ENCODE measurements around the gene ZNF546.
"Not testable (repeated sequence)": the region's sequence is repeated elsewhere in the genome, so short reads cannot be mapped to it uniquely, and the experiment has no call there.

The ZNF546 gene

DNA sequence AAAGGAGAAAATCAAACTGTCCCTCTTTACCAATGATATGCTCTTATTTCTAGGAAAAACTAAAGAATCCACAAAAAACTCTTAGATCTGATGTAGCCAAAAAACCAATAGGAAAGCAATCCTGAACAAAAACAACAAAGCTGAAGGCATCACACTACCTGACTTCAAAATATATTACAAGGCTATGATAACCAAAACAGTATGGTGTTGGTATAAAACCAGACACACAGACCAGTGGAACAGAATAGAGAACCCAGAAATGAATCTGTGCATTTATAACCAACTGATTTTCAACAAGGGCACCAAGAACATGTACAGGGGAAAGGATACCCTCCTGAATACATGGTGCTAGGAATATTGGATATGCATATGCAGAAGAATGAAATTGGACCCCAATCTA, 9.7 kb upstream of the ZNF546 start:
- DNase-seq: no peak

DNA sequence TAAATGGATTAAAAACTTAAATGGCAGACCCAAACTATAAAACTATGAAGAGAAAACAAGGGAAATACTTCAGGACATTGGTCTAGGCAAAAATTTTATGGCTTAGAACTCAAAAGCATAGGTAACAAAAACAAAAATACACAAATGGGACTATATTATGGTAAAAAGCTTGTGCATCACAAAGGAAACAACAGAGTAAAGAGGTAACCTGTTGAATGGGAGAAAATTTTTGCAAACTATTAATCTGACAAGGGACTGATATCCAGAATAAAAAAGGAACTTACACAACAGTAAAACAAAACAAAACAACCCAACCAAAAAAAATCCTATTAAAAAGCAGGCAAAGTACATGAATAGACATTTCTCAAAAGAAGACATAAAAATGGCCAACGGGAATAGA, 9.3 kb upstream of the ZNF546 start:
- DNase-seq: no peak

DNA sequence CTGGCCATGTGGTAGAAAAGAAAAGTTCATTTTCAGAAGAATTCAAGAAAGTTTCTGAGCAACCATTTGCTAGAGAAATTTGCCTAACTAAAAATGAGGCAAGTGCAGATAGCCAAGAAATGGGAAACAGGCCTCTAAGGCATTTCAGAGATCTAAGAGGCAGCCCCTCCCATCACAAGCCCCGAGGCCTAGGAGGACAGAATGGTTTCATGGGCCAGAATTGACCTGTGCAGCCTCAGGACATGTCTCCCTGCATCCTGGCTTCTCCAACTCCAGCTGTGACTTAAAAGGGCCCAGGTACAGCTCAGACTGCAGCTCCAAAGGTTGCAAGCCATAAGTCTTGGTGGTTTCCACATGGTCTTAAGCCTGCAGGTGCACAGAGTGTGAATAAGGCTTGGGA, 3.3 kb upstream of the ZNF546 start:
- no peak for DNase-seq

DNA sequence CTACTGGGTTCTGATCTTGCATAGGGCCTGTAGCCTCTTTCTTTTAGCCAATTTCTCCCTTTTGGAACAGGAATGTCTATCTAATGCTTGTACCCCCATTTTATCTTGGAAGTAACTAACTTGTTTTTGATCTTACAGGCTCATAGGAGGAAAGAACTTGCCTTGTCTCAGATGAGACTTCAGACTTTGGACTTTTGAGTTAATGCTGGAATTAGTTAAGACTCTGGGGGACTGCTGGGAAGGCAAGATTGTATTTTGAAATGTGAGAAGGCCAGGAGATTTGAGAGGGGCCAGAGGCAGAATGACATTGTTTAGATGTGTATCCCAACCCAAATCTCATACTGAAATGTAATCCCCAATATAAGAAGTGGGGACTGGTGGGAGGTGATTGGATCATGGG, 2.5 kb upstream of the ZNF546 start:
- DNase-seq: no peak

DNA sequence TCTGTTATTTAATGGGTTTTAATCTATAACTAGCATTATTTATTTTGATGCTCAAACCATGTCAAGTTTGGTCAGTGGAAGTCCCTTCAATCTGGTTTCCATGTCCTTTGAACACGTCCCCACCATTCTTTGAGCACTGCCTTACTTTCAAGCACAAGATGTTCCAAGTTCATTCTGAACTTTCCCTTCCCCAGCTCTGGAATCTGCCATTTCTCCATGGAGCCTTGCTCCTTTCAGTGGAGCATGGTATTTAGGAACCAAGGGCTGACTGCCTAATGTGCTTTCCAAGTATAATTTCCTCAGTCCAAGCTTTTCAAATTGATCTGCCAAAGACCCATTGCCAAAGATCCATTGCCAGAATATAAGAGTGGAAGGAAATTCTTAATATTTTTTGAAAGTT, 1.1 kb upstream of the ZNF546 start:
- no peak for DNase-seq

DNA sequence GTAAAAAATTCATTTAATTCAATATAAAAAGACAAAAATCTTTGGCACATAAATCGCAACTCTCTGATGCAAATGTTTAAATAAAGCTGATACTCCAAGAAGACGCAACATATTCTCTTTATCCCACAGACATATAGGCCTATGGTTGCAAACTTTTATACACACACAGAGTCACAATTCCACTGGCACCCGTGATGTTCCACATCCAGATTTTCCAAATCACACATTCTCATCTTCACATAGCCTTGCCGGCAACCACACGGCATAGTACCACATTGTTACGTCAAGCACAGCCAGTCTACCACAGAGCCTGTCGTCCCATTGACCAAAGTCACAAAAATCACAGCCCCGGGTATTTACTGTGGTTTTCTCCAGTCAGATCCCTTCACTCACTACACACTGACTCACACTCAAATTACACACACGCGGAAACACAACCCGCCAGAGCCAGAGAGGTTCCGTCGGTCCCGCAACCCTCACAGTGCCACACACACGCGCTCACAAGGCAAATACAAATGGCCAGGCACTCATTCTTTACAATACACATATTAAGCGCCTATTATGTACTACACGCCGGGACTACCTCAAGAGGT, 546 bp upstream of the ZNF546 start:
- peak; percentile 18 for DNase-seq

DNA sequence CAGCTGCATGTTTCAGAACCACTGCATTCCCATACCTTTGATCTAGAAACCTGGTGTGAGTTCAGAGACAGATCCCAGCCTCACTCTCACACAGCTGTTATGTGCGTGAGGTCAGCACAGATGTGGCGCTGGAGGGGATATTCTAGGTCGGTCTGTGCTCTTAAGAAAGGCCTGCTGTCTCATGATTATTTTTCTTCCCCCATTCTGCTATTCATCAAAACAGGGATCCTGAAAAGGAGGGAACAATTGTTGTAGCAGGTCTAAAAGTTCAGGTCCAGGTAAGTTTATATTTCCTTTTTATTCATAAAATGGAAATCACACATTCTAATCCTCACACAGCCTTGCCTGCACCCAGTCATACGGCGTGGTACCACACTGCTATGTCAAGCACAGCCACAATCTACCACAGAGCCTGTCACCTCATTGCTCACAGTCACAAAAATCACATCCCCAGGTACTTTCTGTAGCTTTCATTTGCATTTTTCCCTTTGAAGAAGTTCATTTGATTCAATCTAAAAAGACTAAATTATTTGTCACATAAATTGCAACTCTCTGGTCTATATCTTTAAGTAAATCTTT, 867 bp downstream of the ZNF546 start:
- no peak for DNase-seq

DNA sequence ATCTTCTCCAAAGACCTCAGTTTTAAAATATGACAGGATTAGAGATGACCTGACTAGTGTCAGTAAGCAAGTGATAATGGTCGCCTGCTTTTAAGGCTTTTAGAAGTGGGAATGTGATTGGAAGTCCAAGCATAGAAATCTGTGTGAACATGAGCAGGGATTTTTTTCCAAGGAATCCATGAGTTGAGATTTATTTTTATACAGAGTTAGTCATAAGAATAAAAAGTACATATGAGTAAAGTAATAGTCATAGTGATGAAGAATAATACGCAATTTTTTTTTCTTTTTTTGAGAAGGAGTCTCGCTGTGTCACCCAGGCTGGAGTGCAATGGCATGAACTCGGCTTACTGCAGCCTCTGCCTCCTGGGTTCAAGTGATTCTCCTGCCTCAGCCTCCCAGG, 1.6 kb downstream of the ZNF546 start:
- no peak for DNase-seq

DNA sequence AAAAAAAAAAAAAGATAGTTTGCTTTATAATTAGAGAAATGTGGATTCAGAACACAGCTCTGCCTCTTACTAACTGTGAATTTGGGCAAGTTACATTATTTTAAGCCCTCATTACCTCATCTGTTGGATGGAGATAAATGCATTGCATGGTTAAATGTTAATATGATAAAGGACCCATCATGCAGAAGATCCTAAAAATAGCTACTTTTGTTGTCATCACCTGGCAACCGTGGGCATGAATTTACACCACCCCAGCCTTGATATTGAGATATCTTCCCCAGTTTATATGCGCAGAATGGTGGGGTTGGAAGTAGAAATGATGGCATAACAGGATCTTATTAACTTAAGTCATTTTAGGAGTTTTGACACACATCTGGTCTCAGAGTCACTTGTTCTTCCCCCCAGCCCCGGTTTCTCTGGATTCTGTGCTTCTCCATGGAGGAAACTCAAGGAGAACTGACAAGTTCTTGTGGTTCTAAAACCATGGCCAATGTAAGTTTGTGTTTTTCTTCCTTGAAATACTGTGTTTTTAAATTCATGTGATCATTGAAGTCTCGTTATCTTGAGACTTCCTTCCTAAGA, 8.9 kb downstream of the ZNF546 start:
- DNase-seq: no peak

DNA sequence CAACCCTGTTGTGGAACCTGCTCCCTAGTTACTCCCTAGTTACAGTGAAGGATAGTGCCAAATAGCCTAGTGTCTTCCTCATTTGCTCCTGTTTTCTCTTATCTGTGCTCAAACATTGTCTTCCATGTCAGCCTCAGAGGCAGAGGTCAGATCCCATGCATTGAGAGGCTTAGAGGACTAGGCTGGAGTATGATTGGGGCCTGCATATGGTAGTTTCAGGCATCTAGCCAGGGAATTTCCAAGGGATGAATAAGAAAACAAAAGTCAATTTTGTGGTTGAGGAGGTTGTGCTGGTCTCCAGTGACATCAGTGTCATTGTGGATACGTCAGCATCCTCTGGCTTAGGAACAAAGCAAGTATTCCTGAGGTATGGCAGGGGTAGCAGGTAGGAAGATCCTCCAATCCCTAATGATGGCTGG, 9.4 kb downstream of the ZNF546 start:
- no peak for DNase-seq

DNA sequence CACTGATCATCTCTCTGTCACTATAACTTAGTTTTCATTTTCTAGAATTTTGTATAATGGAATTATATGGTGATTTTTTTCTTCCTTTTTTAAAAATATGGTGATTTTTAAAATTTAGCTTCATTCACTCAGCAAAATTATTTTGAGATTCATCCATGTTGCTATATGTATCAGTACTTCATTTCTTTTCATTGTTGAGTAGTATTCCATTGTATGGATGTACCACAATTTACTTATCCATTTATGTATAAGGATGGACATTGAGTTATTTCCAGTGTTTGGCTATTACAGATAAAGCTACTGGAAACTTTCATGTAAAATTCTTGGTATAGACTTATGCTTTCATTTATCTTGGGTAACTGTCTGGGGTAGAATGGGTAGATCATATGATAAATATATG, 12.8 kb downstream of the ZNF546 start:
- DNase-seq: no peak

DNA sequence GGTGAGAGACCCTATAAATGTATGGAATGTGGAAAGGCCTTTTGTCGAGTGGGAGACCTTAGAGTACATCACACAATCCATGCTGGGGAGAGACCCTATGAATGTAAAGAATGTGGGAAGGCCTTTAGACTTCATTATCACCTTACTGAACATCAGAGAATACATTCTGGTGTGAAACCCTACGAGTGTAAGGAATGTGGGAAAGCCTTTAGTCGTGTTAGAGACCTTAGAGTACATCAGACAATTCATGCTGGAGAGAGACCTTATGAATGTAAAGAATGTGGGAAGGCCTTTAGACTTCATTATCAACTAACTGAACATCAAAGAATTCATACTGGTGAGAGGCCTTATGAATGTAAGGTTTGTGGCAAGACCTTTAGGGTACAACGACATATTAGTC, 17.1 kb downstream of the ZNF546 start:
- DNase-seq: no peak

DNA sequence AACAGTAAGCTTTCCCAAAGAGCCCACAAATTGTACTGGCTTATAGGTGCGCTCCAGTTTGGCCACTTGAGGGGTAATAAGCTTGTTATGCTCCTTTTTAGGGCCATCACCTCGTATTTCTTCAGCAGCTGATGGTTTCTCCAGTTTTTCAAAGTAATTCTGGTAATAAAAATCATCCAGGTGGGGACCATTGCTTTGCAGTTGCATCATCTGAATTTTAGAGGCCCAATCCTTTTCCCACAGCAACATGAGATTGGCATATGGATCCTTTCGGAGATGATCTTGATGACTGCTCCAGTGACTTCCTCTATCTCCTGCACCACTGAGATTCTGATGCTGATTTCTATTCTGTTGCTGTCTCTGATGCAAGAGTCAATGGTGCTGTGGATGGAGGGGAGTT, 27.1 kb downstream of the ZNF546 start:
- no peak for DNase-seq

DNA sequence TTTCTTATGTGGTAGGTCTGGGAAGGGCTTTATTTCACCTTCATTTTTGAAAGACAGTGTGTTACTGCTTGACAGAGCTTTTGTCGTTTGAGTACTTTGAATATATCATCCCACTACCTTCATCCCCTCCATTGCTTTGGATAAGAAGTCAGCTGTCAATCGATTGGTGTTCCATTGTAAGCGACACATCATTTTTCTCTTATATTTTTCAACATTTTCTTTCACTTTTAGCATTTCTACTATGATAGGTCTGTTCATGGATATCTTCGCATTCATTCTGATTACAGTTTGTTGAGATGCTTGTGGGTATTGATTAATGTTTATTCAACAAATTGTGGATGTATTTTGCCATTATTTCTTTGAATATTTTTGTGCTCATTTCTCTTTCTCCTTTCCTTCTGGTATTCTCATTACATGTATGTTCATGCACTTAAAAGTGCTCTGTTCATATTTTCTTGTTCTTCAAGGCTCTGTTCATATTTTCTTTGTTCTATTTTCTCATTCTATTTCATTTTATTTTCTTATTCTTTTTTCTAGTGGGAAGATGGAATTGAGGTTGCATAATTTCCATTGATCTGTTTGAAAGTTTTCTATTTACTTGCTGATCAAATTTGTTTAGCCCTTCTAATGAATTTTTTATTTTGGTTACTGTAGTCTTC, 29.2 kb downstream of the ZNF546 start:
- DNase-seq: no peak

DNA sequence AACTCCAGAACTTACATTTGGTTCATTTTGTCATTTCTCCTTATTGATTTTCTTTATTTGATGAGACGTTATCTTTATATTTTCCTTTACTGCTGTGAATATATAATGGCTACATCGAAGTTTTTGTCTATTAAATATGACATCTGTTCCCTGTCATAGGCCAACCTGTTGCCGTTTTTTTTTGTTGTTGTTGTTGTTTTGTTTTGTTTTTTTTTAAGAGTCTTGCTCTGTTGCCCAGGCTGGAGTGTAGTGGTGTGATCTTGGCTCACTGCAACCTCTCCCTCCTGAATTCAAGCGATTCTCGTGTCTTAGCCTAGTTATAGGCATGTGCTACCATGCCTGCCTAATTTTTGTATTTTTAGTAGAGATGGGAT, 29.7 kb downstream of the ZNF546 start:
- no peak for DNase-seq

DNA sequence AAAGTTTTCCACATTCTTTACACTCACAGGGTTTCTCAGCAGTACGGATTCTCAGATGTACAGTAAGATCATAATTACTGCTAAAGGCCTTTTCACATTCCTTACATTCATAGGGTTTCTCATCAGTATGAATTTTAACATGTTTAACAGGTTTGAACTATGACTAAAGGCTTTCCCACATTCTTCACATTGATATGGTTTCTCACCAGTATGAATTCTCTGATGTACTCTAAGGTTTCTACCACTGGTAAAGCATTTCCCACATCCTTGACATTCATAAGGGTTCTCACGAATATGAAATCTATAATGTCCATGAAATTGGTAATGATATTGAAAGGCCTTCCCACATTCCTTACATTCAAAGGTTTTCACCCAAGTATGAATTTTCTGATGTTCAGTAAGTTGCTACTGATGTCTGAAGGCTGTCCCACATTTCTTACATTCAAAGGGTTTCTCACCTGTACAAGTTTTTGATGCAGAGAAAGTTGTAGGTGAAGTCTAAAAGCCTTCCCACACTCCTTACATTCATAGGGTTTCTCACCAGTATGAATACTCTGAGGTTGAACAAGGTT, 37.2 kb downstream of the ZNF546 start:
- no peak for DNase-seq

DNA sequence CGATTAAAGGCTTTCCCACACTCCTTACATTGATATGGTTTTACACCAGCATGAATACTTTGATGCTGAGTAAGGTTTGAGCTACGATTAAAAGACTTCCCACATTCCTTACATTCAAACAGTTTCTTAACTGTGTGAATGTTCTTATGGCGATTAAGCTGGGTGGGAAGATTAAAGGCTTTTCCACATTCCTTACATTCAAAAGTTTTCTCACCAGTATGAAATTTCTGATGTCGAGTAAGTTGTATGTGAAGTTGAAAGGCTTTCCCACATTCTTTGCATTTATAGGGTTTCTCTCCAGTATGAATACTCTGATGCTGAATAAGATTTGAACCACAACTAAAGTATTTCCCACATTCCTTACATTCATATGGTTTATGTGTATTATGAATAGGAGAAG, 39.1 kb downstream of the ZNF546 start:
- DNase-seq: no peak

DNA sequence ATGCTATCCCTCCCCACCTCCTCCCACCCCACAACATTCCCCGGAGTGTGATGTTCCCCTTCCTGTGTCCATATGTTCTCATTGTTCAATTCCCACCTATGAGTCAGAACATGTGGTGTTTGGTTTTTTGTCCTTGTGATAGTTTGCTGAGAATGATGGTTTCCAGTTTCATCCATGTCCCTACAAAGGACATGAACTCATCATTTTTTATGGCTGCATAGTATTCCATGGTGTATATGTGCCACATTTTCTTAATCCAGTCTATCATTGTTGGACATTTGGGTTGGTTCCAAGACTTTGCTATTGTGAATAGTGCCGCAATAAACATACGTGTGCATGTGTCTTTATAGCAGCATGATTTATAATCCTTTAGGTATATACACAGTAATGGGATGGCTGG, 41.2 kb downstream of the ZNF546 start:
- not testable (repeated sequence) for DNase-seq

DNA sequence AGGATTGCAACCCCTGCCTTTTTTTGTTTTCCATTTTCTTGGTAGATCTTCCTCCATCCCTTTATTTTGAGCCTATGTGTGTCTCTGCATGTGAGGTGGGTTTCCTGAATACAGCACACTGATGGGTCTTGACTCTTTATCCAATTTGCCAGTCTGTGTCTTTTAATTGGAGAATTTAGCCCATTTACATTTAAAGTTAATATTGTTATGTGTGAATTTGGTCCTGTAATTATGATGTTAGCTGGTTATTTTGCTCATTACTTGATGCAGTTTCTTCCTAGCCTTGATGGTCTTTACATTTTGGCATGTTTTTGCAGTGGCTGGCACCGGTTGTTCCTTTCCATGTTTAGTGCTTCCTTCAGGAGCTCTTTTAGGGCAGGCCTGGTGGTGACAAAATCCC, 44.9 kb downstream of the ZNF546 start:
- DNase-seq: not testable (repeated sequence)

DNA sequence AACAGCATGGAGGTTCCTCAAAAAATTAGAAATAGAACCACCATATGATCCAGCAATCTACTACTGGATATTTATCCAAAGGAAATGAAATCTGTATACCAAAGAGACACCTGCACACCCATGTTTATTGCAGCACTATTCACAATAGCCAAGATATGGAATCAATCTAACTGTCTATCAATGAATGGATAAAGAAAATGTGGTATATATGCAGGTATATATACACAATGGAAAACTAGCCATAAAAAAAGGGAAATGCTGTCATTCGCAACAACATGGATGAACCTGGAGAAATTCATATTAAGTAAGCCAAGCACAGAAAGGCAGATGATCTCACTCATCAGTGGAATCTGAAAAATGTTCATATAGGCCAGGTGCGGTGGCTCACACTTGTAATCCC, 56.6 kb downstream of the ZNF546 start:
- DNase-seq: no peak

DNA sequence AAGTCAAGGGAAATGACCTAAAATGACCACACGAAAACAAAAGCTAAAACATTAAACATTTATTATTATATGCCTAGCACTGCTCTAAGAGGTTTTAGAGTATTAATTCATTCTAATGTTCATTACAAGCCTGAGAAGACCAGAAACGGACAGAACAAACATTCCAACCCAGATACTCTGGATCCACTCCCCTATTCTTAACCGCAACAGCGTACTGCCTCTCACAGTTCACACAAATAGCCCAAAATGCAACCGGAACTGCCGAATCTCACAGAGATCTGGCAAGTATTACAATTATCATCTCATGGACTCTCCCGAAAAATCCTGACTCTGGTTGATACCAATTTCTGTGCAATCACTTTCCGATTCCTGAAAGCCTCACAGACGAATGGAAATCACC, 57.8 kb downstream of the ZNF546 start:
- DNase-seq: no peak

DNA sequence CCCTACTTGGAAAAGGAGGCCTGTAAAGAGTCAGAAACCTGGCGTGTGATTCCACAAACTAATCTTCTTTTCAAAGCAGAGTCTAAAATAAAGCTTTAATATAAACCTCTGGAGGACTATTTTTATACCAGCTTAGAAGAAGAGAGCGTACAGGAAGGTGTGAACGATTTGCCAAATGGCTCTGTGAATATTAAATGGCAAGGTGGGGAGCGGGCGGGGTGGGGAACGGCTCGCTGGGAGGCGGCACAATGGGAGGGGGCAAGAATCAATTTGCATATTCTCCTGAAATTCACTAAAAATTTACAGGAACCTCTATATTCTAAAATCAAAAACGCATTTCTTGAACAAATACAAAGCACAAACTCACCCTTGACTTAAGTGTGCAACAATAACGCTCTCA, 58.2 kb downstream of the ZNF546 start:
- DNase-seq: no peak

DNA sequence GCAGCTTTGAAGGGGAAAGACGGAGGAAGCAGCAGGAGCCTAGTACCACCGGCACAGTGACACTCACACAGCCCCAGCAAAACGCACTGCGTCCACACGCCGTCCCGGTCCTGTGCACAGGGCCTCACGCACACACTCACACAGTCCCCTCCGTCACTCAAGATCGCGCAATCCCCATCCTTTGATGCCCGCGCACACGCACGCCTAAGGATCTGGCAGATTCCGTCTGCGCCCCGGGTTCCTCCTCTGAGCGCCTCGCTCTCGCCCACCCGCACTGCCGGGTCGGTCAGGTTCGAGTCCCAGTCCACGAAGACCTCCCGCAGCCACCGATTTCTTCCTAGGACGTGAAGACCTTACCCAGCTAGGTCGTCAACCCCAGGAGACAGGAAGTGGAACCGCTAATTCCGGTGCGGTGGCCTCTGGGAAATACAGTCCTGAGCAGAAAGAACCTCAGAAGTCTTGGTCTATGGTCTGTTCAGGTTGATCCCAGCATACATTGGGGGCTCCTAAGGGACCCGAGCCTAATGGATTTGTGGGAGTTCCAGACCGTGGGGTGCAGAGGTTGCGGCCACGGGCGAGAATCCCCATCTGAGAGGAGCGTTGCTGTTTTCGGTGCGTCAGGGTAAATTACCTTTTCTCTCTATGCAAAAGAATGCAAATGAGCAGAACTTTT, 59.1 kb downstream of the ZNF546 start, which contains the start of gene ZNF780B:
ZNF780B (minus strand) TSS at position 400 of the 673 bp plus-strand sequence. CDS start 5,899 bp downstream, outside the sequence.
- peak; percentile 69 for DNase-seq

Measured in NCI-H510A treated with DMSO at 0.1 percent for 48 hours (cell line).